Hepatocyte (in vitro differentiated cells): ENCODE data around the gene POTEC. TPM values are rescaled to one million over a fixed set of nuclear protein-coding genes. Genes with fewer than 3 reads are reported as not detected.
"Not testable (repeated sequence)": the region's sequence is repeated elsewhere in the genome, so short reads cannot be mapped to it uniquely, and the experiment has no call there.

ENCODE experiments used
- DNase-seq: peaks from one replicate; pipeline ENCODE4 v3.0.0-alpha.2; 2016; ENCODE audit warnings: low spot score
- H2AFZ ChIP-seq: fragments of 200-600 bp; sonication (generic); 2 replicates; pipeline ENCODE4 v1.6.0; 2016; ENCODE audit warnings: antibody characterized with exemption, mild to moderate bottlenecking
- H3K27ac ChIP-seq: fragments of 200-600 bp; sonication (generic); 2 replicates; pipeline ENCODE4 v1.5.1; 2016; ENCODE audit warnings: mild to moderate bottlenecking
- H3K27me3 ChIP-seq: fragments of 200-600 bp; sonication (generic); 2 replicates; pipeline ENCODE4 v1.6.1; 2016
- H3K36me3 ChIP-seq: fragments of 200-600 bp; sonication (generic); replicated peaks from 2 replicates; pipeline ENCODE4 v1.5.1; 2016; ENCODE audit warnings: low read depth; ENCODE audit not compliant: insufficient read depth
- H3K4me1 ChIP-seq: fragments of 200-600 bp; sonication (generic); 2 replicates; pipeline ENCODE4 v1.5.1; 2016; ENCODE audit warnings: mild to moderate bottlenecking, moderate library complexity; ENCODE audit not compliant: insufficient read depth
- H3K4me2 ChIP-seq: fragments of 200-600 bp; sonication (generic); 2 replicates; pipeline ENCODE4 v1.6.0; 2016
- H3K4me3 ChIP-seq: fragments of 200-600 bp; sonication (generic); 2 replicates; pipeline ENCODE4 v1.5.1; 2016; ENCODE audit warnings: mild to moderate bottlenecking
- H3K79me2 ChIP-seq: fragments of 200-600 bp; sonication (generic); 2 replicates; pipeline ENCODE4 v1.6.0; 2017; ENCODE audit warnings: mild to moderate bottlenecking
- H3K9me2 ChIP-seq: fragments of 200-600 bp; sonication (generic); replicated peaks from 2 replicates; pipeline ENCODE4 v1.6.0; 2017; ENCODE audit warnings: mild to moderate bottlenecking; ENCODE audit not compliant: insufficient read depth
- H3K9me3 ChIP-seq: fragments of 200-600 bp; sonication (generic); 2 replicates; pipeline ENCODE4 v1.5.1; 2016; ENCODE audit warnings: low read depth, mild to moderate bottlenecking
- H4K20me1 ChIP-seq: fragments of 200-600 bp; sonication (generic); 2 replicates; pipeline ENCODE4 v1.6.0; 2016; ENCODE audit warnings: mild to moderate bottlenecking; ENCODE audit not compliant: insufficient read depth, poor library complexity, severe bottlenecking
- CTCF ChIP-seq: fragments of 200-600 bp; sonication (generic); IDR thresholded peaks from 2 replicates; pipeline ENCODE4 v1.5.1; 2016; ENCODE audit warnings: antibody characterized with exemption, mild to moderate bottlenecking; ENCODE audit not compliant: poor library complexity
- EZH2 ChIP-seq: fragments of 200-600 bp; sonication (generic); IDR thresholded peaks from 2 replicates; pipeline ENCODE4 v1.6.1; 2016; ENCODE audit warnings: antibody characterized with exemption, mild to moderate bottlenecking, borderline replicate concordance
- EZH2phosphoT487 ChIP-seq: fragments of 200-600 bp; sonication (generic); IDR thresholded peaks from one replicate; pipeline ENCODE4 v1.6.1; 2018; ENCODE audit warnings: antibody characterized with exemption, mild to moderate bottlenecking, low read depth, moderate library complexity; ENCODE audit not compliant: unreplicated experiment, severe bottlenecking
- WGBS: methylation state at CpG from one replicate; pipeline ENCODE4 v1.1.6; 2016; ENCODE audit warnings: low lambda C conversion rate; ENCODE audit errors: missing lambda C conversion rate; 5-methylcytosine and 5-hydroxymethylcytosine counted together
- polyA plus RNA-seq: library from polyadenylated mRNA; unstranded; fragments of >200 nt; fragmentation: Nextera tagmentation; extraction: Ambion mirVana; gene quantifications from 2 replicates; pipeline ENCODE4 v1.2.1, GENCODE V29; 2016
- total RNA-seq: library from RNA; depleted of rRNA; stranded (reverse); fragments of >200 nt; gene quantifications from 2 replicates; pipeline ENCODE4 v1.2.3, GENCODE V29; 2014

The POTEC gene
- total RNA-seq (not detected in 2 replicates), polyA plus RNA-seq (not detected in 2 replicates)

DNA sequence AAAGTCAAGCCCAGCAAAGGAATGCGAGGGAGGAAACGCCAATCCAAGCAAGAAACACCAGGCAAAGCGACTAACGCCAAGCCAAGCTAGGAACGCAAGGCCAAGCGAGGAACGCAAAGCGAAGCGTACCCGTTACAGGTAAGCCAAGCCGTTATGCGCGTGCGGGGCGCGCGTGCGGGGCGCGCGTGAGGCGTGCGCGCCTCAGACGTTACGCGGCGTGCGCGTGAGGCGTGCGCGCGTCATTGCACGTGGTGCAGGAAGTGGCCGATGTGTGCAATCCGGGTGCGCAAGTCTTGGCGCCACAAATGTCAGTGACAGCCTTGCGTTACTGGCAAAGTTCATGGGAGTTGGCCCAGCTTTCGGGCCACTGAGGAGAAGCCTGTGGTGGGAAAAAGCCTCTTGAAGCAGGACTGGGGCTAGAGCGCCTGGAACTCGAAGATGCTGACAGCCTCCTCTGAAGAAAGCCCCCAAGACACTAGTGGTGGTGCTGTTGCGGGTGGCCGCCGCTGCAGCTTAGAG, at the start of gene POTEC:
POTEC (minus strand) TSS at position 155 of the 519 bp plus-strand sequence. CDS start 454 bp downstream, outside the sequence.
- H2AFZ ChIP-seq, H3K27me3 ChIP-seq: not testable (repeated sequence)
- WGBS, result 97% methylated on average over 31 of the region's 46 CpGs

DNA sequence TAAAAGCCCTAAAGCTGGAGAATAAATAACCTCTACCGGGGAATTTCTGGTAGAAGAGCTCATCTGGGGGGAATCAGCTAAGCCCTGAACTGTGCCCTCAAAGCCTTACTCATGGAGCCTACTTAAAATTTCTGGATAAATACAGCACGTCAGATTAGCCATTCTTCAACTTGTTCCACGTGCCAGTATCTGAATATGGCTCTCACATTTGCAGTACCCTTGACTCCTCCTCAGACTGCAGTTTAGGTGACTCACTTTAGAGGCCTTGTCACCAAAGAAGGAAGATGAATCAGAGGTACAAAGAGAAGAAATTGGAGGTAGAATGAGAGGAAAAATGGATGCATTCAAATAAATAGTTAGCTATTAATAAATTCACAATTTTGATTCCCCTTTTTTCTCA, 34.6 kb upstream of the POTEC start:
- Histone ChIP-seq H3K9me2 (no peaks in the 10 kb centered on the region), H4K20me1 (no peaks in the 10 kb centered on the region), H2AFZ (no peak overlapping the region), H3K4me2 (no peak overlapping the region), H3K27me3 (no peaks in the 10 kb centered on the region), H3K4me1 (no peaks in the 10 kb centered on the region), H3K9me3 (no peaks in the 10 kb centered on the region), H3K79me2 (no peaks in the 10 kb centered on the region), H3K36me3 (no peaks in the 10 kb centered on the region), H3K27ac (no peak overlapping the region), H3K4me3 (no peak overlapping the region)
- WGBS, result 39% methylated on average over 3 of the region's 3 CpGs
- DNase-seq, result no peak
- TF ChIP-seq EZH2 (no peak), CTCF (no peak), EZH2phosphoT487 (no peak)

More for the DNA sequence above, at the start of gene POTEC:
- H3K27ac ChIP-seq, H3K9me2 ChIP-seq, H3K4me3 ChIP-seq, H3K9me3 ChIP-seq, H3K4me2 ChIP-seq, H3K4me1 ChIP-seq, H3K79me2 ChIP-seq, H3K36me3 ChIP-seq, H4K20me1 ChIP-seq, DNase-seq: not testable (repeated sequence)

GRCh38 chr18:14559502-14559901, 16.1 kb upstream of the POTEC start:
- not testable (repeated sequence) for H4K20me1 ChIP-seq, H3K79me2 ChIP-seq, H3K4me2 ChIP-seq, H3K27me3 ChIP-seq, H3K4me1 ChIP-seq, H3K9me2 ChIP-seq, H3K36me3 ChIP-seq, H3K27ac ChIP-seq, H3K9me3 ChIP-seq, H2AFZ ChIP-seq, H3K4me3 ChIP-seq, DNase-seq
- 53% methylated on average over 2 of the region's 2 CpGs for WGBS

- H3K27ac ChIP-seq, H3K4me2 ChIP-seq, H3K36me3 ChIP-seq, H3K9me2 ChIP-seq, H3K4me1 ChIP-seq, H3K4me3 ChIP-seq, H3K9me3 ChIP-seq, H3K27me3 ChIP-seq, H2AFZ ChIP-seq, H3K79me2 ChIP-seq, DNase-seq, H4K20me1 ChIP-seq: not testable (repeated sequence)
- WGBS, result 69% methylated on average over 1 of the region's 1 CpG
Observed at GRCh38 chr18:14531659-14532058, 11.7 kb downstream of the POTEC start.

- H3K27ac ChIP-seq, H3K4me2 ChIP-seq, H3K79me2 ChIP-seq, H3K9me2 ChIP-seq, H3K4me1 ChIP-seq, H3K27me3 ChIP-seq, DNase-seq, H3K4me3 ChIP-seq, H3K36me3 ChIP-seq, H2AFZ ChIP-seq, H3K9me3 ChIP-seq, H4K20me1 ChIP-seq: not testable (repeated sequence)
- WGBS, result 22% methylated on average over 3 of the region's 3 CpGs
Observed at GRCh38 chr18:14510707-14511106, 32.7 kb downstream of the POTEC start.

GRCh38 chr18:14503691-14504090, 39.7 kb downstream of the POTEC start:
- DNase-seq, H4K20me1 ChIP-seq, H3K27ac ChIP-seq, H3K27me3 ChIP-seq, H2AFZ ChIP-seq, H3K79me2 ChIP-seq, H3K9me2 ChIP-seq, H3K4me2 ChIP-seq, H3K4me1 ChIP-seq, H3K9me3 ChIP-seq, H3K4me3 ChIP-seq, H3K36me3 ChIP-seq: not testable (repeated sequence)
- 74% methylated on average over 7 of the region's 8 CpGs for WGBS

DNA sequence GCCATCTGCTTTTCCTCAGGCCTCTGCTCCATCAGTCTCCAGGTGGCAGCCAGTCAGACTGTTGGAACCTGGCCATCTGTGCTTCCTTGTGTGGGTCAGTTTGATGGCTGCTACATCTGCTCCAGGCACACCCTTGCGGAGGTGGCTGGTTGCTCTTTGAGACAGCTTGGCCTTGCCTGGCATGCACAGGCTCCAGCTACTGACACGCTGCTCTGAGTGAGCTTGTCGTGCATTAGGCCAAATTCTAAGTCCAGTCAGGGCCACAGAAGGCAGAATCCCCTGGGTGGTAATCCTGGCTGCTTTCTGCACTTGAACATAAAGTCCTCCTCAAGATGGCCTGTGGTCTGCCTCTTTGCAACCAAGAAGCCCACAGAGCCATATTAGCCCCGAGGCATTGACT, 41.5 kb downstream of the POTEC start:
- WGBS, result 54% methylated on average over 4 of the region's 4 CpGs
- not testable (repeated sequence) for H3K27ac ChIP-seq

DNA sequence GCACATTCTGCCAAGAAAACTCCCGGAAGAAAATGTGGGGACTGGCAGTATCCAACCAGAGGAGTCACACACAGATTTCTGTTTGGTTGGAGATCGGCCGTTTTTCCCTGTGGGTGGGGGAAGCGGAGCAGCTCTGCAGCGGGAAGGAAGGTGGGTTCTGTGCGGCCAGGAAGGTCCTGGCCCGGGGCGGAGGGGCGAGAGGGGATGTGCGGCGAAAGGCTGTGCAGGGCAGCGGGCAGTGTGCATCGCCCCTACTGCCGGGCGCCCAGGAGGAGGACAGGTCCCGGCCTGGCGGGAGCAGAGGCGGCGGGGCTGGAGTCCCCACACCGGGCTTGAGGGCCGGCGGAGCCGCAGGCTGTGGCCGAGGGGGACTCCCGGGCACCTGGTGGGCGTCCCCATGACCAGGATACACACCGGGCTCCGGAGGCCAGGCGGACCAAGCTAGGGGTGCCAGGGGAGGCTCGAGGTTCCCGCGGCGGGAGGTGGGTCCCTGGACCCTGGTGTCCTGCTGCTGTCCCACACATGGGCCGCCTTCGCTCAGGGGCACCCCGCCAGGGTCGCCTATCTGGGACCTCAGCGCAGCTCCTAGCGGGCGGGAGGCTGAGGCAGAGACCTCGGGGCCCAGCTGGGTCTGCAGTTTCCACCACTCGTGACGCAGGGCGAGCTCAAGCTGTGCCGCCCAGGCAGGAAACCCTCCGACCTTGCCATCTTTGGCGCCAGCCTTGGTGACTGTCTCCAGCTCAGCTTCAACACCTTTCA, 54.0 kb downstream of the POTEC start:
- not testable (repeated sequence) for H3K9me3 ChIP-seq, H3K79me2 ChIP-seq, H3K27ac ChIP-seq, H4K20me1 ChIP-seq, H3K9me2 ChIP-seq, H3K27me3 ChIP-seq, H2AFZ ChIP-seq, H3K4me1 ChIP-seq, H3K4me3 ChIP-seq, H3K4me2 ChIP-seq, DNase-seq, H3K36me3 ChIP-seq
- 79% methylated on average over 31 of the region's 47 CpGs for WGBS

More for the DNA sequence above, 41.5 kb downstream of the POTEC start:
- H3K4me1 ChIP-seq, H4K20me1 ChIP-seq, H3K9me2 ChIP-seq, H3K4me3 ChIP-seq, DNase-seq, H2AFZ ChIP-seq, H3K9me3 ChIP-seq, H3K4me2 ChIP-seq, H3K36me3 ChIP-seq, H3K79me2 ChIP-seq, H3K27me3 ChIP-seq: not testable (repeated sequence)
